ENCODE data around the gene CASKIN1. TPM values are rescaled to one million over a fixed set of nuclear protein-coding genes. Genes with fewer than 3 reads are reported as not detected.

Gene CASKIN1
- total RNA-seq, 1 experiment from 2014 or later, result 5.9 TPM

DNA sequence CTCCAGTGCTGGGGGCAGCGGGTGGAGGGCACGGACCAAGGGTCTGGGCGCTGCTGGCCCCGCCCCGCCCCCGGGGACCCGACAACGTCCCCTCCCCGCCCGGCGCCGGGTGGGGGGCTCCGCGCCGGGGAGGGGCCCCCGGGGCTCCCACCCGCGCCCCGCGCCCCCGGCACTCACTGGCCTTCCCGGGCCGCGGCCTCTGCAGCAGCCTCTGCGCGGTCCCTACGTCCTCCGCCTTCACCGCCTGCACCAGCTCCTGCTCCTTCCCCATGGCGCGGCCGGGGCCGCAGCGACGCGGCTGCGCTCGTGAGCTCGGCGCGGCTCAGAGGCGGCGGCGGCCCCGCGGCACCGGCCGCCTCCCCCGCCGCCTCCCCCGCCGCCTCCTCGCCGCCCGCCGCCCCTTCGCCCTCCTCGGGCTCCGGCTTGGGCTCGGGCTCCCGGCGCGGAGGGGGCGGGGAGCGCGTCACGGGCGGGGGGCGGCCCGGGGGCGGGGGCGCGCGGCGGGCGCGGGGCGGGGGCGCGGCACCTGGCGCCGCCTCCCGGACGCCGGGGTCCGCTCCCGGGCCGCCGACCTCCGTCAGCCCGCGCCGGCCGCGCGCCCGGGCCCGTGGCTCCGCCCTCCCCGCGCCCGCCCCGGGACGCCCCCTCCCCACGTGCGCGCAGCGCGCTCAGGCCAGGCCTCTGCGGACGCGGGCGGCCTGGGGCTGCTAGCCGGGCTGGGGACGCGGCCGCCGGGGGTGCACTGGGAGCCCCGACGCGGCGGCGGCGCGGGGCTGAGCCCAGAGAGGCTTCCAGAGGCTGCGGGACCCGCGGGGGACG, at the start of gene CASKIN1 (continued):
- TF ChIP-seq TCF7L2 (IDR thresholded peaks at IDR 0.05; ENCODE audit: borderline replicate concordance, extremely low read depth, insufficient read depth, insufficient read length) (no peak), EZH2 (IDR thresholded peaks at IDR 0.05) (no peak)

DNA sequence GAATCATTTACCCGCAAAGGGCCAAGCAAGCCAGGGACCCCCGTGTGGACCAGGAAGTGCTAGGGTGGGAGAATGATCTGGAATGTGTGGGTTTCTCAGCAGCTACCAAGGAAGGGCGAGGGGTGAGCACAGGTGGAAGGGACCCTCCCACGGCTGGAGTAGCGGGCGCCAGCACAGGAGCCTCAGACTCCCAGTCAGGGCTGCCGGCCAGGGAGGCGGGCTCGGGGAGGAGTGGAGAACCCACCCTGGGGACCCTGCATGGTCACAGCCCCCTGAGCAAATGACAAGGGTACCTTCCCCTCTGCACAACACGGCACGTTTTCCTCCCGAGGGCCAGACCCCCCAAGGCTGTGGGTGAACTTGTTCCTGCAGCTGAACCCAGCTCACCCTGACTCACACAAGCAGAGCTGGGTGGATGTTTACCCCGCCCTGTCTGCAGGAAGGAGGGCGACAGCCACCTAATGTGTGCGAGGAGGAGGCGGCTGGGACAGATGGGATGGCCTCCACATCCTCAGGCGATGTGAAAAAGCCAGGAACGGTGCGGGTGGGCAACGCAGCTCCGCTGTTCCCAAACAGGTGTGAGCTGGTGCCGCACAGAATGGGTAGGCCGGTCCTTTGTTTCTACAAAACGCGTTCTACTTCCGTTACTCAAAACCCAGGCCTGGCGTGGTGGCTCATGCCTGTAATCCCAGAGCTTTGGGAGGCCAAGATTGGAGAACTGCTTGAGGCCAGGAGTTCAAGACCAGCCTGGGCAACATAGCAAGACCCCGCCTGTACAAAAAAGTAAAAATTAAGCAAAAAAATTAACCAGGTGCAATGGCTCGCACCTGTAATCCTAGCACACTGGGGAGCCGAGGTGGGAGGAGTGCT, 48.8 kb upstream of the CASKIN1 start:
- Histone ChIP-seq H3K4me1 (ENCODE audit: control insufficient read depth in 1 of 2, insufficient read depth in 2 of 2, low read length in 2 of 2) (peaks cover 5 to 15% of the 10 kb centered on the region in 2 experiments), H3K9me2 (ENCODE audit: insufficient read depth) (no peaks in the 10 kb centered on the region), H3K9ac (ENCODE audit: low read length) (no peak overlapping the region), H3K79me2 (ENCODE audit: insufficient read depth, low read length) (peaks cover 70% of the 10 kb centered on the region), H3K4me3 (replicated peaks in 1 of 2; ENCODE audit: low read depth in 1 of 2, low read length in 2 of 2) (no peak overlapping the region), H3K27ac (ENCODE audit: low read depth, low read length) (peak overlapping the region; percentile 25; the same call in 1 of the 2 replicates), H2AFZ (ENCODE audit: low read depth, low read length, poor library complexity, severe bottlenecking) (no peak overlapping the region), H3K36me3 (ENCODE audit: control insufficient read depth in 1 of 2, insufficient read depth in 2 of 2, low read length in 2 of 2) (peaks cover 21 to 48% of the 10 kb centered on the region in 2 experiments; a peak in 3 of 4 replicates), H4K20me1 (ENCODE audit: insufficient read depth) (no peaks in the 10 kb centered on the region), H3K4me2 (ENCODE audit: low read length) (no peak overlapping the region), H3K9me3 (ENCODE audit: control insufficient read depth in 1 of 2, insufficient read depth in 1 of 2, low read depth in 1 of 2, low read length in 2 of 2) (no peaks in the 10 kb centered on the region), H3K27me3 (ENCODE audit: insufficient read depth, low read length) (no peaks in the 10 kb centered on the region)
- TF ChIP-seq POLR2AphosphoS5 (IDR thresholded peaks at IDR 0.05; ENCODE audit: low read depth, low read length) (0 out of 2 replicates have a peak, but pooled peaks have one; percentile 1), RAD21 (IDR thresholded peaks at IDR 0.05; ENCODE audit: low read depth) (no peak), ZFX (IDR thresholded peaks at IDR 0.05) (no peak)
- no peak for DNase-seq (ENCODE audit: low read depth, low spot score)
- ChIA-PET CTCF (no interaction called here), POLR2A (no interaction called here), RAD21 (ENCODE audit: low non-redundant PET in 1 of 2, low total read pairs in 2 of 2, uncharacterized antibody in 2 of 2, unreplicated experiment in 2 of 2) (no interaction called here)
- intact Hi-C loops (cut with micrococcal nuclease), result no loop called here
- no TSS peak for BruUV-seq (replicated peaks)
- no peak for ATAC-seq
